ENCODE measurements around the gene RAI1.

RAI1 gene

DNA sequence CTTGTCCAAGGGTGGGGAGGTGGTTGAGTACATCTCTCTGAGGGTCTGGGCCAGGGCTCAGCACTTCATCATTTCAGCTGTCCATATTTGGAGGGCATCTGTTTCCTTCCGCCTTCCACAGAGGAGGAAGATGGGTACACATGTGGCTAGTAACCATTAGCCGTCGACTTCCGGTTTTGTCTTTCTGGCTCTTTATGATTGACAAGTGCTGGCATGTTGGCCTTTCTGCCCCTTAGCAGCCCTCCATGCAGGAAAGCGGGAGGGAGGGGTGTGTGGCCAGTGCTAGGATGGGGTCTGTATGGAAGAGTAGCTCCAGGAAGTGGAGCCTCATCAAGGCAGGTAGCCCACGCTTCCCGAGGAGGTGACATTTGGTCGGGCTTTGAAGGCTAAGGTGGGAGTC lies 69.6 kb downstream of the RAI1 start:
- DNase-seq (ENCODE audit: low spot score), result no peak

DNA sequence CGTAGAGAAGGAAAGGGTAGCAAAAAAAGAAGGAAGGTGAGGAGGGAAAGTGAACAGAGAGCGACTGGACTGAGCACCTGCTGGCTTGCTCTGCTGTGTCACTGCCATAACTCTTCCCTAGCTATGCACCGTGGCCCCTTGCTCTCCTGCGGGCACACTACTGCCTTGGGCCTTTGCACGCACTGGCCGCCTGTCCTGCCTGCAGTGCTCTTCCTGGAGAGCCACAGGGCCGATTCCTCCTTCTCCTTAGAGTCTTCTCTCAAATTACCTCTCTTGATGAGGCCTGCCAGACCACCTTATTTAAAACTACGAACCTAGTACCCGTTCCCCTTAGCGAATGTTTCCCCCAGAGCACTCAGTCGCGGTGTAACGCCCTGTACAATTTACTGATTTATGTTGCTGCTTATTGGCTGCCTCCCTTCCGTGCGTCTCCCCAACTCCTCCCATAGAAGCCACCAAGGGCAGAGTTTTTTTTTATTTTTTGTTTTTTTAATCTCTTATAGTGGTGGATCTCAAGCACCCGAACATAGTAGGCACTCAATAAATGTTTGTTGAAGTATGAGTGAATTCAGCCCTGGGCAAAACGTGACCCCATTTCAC lies 70.3 kb downstream of the RAI1 start:
- no peak for DNase-seq (ENCODE audit: low spot score)

DNA sequence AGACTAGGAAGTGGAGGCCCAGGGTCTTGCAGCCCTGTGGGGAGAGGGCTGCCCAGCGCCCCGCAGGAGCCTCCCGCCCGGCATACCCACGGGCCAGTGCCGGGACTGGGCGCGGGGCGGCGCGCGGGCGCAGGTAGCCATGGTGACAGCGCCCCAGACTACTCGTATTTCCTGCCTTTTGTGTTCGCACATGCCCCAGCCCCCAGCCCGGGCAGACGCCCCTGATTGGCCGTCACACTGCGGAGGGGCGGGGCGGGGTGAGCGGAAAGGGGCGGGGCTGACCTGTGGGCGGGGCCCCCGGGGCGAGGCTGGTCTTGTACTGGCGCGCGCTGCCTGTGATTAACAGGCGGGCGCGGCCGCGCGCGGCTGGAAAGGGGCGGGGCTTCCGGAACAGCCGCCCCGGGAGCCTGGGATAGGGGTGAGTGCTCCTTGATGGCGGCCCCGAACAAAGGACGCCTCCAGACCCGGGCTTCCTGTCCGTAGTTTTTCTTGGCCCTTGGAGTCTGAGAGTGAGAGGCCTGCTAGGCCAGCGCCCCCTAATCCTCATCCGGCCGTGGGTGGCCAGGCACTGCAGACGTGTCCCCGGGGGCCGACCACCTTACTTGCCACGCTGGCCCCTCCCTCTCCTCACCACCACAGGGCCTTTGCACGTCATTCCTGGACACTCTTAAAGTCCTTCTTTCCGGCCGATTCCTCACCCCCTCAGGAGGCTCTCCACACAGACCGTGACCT lies 71.0 kb downstream of the RAI1 start:
- peak; percentile 96 for DNase-seq (ENCODE audit: low spot score)

DNA sequence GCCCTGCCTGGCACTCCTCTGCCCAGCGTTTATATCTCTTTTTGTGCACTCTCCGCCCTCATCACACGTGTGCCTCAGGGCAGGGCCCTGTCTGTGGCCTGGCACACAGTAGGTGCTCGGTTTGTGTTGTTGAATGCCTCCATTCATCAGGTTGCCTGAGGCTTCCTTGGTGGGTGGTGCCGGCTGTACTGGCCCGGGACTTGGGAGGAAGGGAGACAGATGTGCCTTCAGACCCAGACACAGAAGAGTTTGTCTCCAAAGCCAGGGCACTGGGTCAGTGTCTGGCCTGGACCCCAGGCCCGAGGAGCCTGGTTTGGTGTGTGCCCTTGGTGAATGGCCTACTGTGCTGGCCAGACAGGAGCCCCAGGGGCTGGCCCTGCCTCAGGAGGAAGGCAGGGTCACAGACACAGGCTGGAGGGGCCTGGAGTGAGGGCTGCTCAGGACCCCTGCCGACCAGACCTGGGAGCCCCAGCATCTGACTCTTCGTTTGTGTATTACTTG lies 71.6 kb downstream of the RAI1 start:
- no peak for DNase-seq (ENCODE audit: low spot score)

DNA sequence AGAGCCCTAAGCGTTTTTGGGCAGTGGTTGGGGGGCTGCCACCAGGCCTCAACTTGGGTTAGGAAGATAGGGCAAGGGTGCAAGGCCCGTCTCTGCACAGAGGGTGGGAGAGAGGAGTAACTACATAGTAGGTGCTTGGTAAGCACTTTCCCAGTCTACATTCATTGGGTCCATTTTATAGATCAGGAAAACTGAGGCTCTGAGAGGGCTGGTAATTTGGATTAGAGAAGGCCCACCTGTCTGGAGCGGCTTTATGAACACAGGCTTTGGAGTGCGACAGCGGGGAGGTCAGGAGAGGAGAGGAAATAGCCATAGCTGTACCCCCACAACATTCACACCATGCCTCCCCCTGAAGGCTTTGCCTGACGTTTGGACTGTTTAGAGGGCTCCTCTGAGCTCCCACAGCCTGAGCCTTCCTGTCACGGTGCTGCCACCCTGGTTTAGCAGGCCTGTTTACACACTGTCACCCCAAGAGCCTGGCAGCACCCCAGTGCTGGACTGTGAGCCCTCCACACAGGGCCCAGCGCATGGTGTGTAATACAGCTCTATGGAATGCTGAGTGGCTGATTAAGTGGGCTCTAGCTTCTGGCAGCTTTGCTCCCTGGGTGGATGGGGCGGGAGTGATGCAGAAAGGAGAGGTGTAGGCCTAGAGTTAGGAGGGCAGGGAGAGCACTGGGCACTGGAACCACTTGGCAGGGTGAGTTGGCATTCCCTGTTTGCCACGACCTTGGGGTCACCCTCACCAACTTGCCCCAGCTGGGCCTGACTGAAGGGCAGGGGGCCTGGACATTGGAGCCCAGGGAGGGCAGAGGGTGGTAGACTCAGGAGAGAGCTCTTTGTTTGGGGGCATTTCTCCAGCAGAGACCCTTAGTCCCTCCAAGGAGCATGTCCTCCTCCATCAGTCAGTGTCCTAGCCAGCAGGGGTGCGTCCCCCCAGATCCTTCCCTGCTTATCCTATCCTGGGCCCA lies 73.7 kb downstream of the RAI1 start:
- DNase-seq (ENCODE audit: low spot score), result no peak

DNA sequence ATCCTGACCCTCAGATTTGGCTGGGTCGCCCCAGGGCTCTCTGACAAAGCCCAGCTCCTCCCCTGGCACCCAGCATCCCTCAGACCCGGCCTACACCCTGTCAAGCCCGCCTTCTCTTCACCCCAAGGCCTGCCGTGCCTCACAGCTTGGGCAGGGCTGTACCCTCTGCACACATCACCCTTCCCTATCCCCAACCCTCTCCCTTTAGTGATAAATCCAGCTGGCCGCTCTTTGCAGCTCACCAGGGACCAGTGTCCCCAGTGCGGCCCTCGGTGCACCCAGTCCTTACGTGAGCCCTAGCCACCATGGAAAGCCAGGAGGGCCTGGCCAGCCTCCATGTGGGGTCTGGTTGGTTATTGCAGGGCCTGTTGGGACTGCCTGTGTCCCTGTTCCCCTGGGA lies 74.5 kb downstream of the RAI1 start:
- DNase-seq (ENCODE audit: low spot score), result no peak

DNA sequence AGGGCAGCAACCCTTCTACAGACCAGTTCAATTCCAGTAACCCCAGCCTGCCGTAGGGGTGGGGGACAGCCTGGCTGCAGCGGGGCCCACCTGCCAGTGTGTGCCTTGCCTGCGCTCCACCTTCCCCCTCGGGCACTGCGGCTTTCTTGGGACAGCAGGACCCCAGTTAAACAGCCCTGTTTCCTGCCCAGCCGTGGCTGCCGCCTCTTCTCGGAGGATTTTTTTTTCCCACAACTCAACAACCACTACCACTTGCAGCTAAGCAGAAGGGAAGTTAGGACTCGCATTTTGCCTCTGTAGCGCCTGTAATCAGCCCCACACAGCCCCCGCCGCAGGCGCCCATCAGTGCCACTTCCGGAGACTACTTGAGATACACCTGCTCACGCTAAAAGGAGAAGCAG lies 76.1 kb downstream of the RAI1 start:
- DNase-seq (ENCODE audit: low spot score), result no peak

DNA sequence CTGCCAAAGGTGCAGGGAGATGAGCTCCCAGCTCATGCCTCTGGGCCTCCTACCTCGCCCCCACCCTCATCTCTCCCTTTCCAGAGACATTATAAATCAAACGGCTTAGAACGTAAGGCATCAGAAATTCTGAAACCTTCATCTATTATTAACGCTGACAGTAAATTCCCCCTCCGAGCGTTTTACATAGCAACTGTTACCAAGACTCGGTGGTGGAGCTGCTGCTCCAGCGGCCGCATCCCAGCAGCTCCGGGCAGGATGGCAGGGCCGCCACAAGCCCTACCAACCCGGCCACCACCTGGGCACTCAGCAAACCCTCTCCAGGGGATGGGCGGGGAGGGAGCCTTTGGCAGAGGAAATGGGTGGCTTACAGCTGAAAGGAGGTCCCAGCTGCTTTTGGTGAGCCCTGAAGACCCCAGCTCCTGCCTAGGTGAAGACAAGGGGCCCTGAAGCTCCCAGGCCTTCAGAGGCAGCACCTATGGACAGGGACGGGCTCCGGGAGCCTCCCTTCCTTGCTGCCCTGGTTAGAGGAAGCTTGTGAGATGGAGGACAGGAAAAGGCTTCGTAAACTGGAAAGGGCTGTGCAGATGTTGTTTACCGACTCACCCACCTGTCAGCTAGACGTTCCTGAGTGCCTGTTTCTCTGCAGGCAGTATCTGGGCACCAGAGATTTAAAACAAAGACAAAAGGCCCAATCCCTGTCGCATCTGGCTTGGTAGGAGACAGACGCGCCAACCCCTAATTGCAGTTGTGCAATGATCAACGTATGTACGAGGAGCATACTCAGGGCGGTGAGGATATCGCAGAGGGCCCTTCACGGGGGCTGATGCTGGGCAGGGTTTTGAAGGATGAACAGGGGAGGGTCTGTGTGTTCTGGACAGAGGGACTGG lies 76.9 kb downstream of the RAI1 start:
- DNase-seq (ENCODE audit: low spot score), result no peak

DNA sequence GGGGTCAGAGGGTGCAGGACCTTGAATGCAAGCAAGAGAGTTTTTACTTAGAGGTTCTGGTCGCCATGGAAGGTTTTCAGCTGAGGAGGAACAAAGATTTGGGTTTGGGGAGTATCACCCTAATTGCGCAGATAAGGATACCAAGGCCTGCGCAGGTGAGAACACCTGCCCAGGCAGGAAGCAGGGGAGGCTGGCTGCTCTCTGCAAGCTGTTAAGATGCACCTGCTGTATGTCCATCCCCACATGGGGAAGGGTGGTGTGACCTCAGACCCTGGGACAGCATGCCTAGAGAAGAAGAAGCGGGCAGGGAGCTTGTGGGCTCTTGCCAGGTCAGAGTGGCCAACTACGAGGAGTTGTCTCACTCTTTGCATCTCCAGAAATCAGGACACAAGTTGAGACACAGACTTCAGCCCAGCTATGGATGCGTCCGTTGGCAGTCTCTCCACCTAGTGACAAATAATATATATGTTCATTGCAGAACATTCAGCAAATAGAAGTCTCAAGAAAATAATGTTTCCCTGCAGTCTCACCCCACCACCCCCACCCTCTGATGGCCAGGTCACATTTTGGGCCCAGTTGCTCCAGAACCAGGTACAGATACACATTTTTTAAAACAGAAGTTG lies 77.8 kb downstream of the RAI1 start:
- DNase-seq (ENCODE audit: low spot score), result no peak

DNA sequence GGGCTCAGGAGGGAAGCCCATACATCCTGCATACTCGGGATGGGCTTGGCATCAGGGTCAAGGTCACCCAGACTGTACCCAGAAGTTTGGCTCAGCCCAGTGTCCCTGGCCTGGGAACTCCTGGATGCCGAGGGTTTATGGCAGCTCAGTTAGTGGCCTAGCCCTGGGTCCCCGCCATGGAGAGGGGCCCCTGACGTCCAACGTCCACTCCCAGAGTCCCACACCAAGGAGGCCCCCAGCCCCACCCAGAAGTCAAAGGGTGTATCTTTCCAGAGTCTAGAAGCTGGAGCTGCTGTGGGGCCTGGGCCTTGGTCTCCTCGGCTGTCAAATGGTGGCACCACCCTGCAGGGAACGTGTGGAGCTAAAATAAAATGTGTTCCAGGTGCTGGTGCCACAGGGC lies 79.1 kb downstream of the RAI1 start:
- no peak for DNase-seq (ENCODE audit: low spot score)

DNA sequence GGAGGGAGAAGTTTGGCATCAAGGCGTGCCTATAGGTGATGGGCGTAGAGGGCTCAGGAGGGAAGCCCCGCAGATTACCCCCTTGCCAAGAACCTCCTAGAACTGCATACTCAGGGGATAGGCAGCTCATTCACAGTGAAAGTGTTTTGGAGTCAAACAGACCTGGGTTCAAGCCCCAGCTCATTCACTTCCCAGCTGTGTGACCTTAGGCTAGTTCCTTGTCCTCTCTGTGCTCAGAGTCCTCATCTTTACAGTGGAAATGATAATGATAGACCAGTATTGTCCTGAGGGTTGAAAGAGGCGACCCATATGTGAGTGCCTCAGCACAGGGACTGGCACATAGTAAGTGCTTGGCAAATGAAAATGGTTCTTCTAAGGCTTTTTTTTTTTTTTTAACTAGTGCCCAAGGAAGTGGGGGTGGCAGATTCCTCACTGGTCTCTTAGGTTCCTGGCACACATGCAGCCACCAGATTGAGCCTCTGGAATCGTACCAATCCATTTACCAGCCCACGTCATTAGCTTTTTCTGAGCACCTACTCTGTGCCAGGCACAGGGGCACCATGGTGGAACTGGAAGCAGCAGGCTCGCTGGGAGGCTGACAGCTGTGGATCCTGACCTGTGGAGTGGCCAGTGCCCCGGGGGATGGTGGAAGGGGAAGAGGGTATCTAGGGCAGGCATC lies 79.8 kb downstream of the RAI1 start:
- no peak for DNase-seq (ENCODE audit: low spot score)

DNA sequence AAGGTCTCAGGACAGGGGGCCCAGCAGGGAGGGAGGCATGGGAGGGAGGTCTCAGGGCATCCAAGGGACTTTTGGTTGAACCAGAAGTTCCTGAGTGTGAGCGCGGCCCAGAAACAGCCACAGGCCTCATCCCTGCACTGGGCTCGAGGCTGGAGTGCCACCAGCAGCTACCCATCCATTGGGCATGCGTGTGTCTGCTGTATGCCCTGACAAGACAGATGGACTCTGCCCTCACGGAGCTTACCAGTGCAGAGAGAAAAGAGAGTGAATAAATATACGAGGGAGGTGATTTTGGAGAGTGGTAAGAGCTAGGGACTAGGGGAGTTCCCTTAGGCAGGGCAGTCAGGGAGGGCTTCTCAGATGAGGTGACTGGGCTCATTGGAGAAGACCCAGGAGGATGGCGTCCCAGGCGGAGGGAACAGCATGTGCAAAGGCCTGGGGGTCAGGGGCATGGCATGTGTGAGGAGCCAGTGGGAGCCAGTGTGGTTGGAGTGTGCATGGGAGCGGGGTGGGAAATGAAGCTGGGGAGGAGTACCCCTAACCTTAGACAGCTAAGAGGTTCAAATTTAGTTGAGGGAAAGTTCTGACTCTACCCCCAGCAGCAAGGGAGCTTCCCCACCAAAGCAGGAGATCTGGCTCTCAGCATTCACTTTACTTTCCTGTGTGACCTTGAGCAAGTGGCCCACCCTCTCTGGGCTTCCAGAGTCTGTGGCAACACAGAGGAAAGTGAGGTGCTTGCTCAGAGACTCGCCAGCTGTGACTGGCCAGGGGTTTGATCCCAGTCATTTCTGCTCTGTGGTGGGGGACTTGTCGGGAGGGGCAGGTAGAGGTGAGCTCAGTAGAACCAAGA lies 80.9 kb downstream of the RAI1 start:
- DNase-seq (ENCODE audit: low spot score), result no peak

DNA sequence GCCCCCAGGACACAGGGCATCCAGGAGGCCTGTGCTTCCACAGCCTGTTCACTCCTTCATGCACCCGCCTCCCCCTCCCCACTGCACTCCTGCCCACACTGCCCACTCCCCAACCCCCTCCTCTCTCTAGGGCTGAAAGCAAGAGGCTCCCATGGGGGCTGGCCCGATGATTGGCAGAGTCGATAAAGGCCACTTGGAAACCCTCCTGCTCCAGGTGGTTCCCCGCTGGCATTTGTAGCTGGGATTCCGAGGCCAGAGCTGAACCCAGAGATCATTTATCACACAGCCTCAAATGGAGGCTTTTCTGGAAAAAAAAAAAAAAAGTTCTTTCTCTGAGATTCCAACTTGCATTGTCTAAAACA lies 81.5 kb downstream of the RAI1 start:
- DNase-seq (ENCODE audit: low spot score), result no peak

DNA sequence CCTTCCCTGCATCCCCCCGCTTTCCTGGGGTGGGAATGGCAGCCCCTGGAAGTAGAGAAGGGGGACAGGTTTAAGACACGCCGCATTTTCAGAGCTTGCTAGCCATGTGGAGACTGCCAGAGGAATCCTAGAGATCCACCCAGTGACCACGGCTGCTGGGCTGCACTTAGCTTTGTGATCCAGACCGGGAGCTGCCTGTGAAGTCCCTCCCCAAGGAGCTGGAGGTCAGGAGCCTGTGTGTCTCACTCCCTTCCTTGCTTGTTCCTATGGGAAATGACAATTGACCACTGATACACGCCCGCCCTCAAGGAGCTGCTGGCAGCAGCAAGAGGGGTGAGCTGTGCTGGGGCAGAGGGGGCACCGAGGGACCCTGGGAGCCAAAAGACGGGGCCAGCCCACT lies 81.9 kb downstream of the RAI1 start:
- no peak for DNase-seq (ENCODE audit: low spot score)

DNA sequence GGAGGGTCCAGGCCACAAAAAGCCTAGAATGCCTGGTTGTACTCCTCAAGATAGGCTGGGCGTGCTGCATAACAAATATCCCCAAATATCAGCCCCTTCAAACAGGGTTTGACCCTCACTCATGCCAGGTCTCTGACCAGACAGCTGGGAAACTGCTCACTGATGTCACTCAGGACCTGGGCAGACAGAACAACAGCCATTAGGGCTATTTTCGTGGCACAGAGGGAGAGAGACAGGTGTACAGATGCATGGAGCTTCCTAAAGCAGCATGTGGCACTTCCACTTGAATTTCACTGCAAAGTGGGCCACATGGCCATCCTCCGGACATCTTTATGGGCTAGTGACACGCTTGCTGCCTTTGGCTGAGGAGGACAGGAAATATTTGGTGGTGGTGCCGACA lies 82.5 kb downstream of the RAI1 start:
- DNase-seq (ENCODE audit: low spot score), result no peak

DNA sequence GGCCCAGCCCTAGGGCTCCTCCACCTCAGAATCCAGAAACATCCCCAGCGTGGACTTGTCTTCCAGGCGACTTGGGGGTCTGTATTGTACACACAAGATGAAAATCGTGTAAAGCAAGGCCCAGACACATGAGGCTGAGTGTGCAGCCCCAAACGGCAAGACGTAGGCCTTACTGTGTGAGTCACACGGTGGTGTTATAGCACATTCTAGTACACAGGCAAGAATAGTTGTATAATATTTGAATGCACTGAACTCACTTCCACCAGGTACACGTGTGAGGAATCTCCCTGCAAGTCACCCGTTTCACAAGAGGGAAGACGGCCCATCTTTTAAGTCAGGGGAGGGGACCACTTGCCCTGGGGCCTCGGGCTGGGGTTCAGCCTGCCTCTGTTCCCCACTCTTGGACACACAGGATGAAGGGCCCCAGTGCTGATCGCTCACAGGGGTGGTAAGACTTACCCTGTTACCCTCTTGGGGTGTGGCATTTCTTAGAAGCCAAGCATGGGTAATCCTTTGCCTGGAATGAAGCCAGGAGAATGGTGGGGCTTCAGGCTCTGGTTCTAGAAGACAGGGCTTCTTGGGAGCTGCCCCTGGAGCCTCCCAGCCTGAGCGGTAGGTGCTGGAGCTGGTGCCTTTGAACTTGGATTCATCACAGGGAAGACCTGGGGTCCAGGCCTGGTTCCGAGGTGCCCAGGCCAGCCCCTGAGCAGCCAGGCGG lies 84.3 kb downstream of the RAI1 start:
- DNase-seq (ENCODE audit: low spot score), result no peak

DNA sequence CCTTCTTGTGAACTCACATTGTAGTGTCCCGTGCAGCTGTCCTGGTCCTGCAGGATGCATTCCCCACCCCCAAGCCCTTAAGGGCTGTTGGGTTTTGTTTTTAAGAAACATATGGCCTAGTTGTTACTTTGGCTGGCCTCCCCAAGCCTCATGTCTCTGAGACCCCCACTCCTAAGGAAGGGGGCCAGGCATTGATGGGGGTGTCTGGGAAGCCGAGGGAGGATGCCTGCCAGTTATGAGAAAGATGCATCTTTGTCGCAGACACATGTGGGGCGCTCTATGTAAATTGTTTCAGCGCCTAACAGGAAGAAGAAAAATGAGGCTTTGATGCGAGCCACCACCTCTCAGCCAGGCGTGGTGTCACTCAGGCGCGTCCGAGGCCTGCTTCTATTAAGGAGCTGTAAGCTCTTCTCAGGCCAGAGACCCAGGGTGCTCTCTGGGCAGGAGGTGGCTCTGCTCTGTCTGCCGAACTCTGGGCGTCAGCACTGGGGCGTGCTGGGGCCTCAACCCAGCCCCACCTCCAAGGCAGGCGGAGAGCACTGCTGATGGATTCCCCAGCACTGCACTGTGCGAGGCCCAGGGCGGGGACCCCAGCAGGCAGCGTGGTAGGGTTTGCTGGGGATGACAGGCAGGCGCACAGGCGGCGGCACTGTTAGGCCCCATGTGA lies 85.0 kb downstream of the RAI1 start:
- no peak for DNase-seq (ENCODE audit: low spot score)

DNA sequence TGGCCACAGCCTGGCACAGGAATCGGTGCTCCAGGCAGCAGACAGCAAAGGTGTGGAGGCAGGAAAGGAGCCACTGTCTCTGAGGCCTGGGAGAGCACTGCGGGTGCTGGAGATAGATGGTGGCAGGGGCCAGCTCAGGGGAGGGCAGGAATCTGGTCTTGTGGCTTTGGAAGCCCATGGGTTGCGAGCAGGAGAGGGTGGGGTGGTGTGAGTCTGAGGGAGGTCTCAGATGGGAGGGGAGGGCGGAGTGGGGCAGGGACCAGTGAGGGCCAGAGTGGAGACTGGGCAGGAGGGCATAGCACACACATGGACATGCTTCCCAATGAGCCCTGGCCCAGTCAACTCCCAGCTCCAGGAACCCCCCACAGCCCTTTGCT lies 85.5 kb downstream of the RAI1 start:
- DNase-seq (ENCODE audit: low spot score), result no peak

All from kidney tubule cell (primary cell).